ENCODE data around the gene ERLEC1.

- TF ChIP-seq POLR2A (IDR thresholded peaks at IDR 0.05) (no peak), POLR2AphosphoS5 (IDR thresholded peaks at IDR 0.05; ENCODE audit: insufficient read depth in 1 of 2, low read depth in 1 of 2) (no peak)
- TF ChIP-seq, protein P1, sequence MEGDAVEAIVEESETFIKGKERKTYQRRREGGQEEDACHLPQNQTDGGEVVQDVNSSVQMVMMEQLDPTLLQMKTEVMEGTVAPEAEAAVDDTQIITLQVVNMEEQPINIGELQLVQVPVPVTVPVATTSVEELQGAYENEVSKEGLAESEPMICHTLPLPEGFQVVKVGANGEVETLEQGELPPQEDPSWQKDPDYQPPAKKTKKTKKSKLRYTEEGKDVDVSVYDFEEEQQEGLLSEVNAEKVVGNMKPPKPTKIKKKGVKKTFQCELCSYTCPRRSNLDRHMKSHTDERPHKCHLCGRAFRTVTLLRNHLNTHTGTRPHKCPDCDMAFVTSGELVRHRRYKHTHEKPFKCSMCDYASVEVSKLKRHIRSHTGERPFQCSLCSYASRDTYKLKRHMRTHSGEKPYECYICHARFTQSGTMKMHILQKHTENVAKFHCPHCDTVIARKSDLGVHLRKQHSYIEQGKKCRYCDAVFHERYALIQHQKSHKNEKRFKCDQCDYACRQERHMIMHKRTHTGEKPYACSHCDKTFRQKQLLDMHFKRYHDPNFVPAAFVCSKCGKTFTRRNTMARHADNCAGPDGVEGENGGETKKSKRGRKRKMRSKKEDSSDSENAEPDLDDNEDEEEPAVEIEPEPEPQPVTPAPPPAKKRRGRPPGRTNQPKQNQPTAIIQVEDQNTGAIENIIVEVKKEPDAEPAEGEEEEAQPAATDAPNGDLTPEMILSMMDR (IDR thresholded peaks at IDR 0.05): no peak
Measured at GRCh38 chr2:53739032-53739431, 47.8 kb upstream of the ERLEC1 start.

All from vagina (tissue), 2 donors.